ENCODE results near the gene ERMN. TPM values are rescaled to one million over a fixed set of nuclear protein-coding genes. Genes with fewer than 3 reads are reported as not detected.

The ERMN gene
- total RNA-seq, 2 experiments from 2014 or later = 0.87 to 1.3 TPM

GRCh38 chr2:157334335-157334734, 8.7 kb upstream of the ERMN start:
- ChIA-PET CTCF (interaction anchor here (0.6 to 13.1 kb wide), 14 partner anchors 9 to 545 kb away, joined by 3 to 172 read pairs (median 20); partner anchors contain the start of gene ERMN), POLR2A (interaction anchor here (0.8 to 5.6 kb wide), 9 partner anchors 73 to 155 kb away, joined by 3 to 52 read pairs (median 4); no protein-coding TSS in a partner anchor)
- Mint-ChIP-seq H3K27me3 (no peaks in the 10 kb centered on the region), H3K27ac (peak overlapping the region; percentile 74), H3K9me3 (no peaks in the 10 kb centered on the region), H3K4me3 (peak overlapping the region; percentile 33), H3K4me1 (ENCODE audit: low read depth) (peaks cover 76% of the 10 kb centered on the region), H3K36me3 (ENCODE audit: low read depth) (peaks cover 5% of the 10 kb centered on the region)
- intact Hi-C loops (cut with micrococcal nuclease) = no loop called here
- TF ChIP-seq CTCF (IDR thresholded peaks at IDR 0.05) = no peak
- DNase-seq (no peak), ATAC-seq (no peak)

DNA sequence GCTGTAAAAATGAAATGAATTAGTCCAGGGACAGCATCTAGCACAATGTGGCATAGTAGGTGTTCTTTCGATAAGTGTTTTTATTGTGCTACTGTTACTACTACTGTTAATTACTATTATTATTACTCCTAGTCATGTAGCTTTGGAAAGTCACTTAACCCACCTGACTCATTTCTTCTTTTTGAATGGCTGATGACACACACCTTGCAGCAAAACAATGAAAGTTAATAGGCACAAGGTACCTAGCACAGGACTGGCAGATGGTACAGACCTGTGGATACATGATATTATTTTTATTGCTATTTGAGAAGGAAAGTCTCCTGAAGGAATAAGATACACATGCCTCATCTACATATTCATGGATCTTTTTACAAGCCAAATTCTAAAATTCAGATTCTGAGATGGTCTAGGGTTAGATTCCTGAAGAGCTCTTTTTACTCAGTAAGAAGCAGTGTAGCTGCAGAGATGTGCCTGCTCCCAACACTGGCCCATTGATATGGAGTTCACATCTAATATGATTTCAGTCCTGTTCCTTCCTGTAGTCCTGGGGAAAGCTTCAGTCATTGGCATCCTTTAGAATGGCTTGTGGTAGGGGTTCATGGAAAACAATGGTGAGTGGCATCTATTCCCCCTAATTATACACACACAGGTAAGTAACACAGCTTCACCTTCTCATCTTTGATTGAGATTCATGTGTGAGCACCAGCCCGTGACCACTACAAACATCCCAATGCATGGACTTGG, 7.9 kb upstream of the ERMN start:
- ChIA-PET POLR2A (interaction anchor here (0.8 to 5.6 kb wide), 8 partner anchors 17 to 156 kb away, joined by 3 to 52 read pairs (median 5); no protein-coding TSS in a partner anchor), CTCF (interaction anchor here (1.1 to 13.1 kb wide), 6 partner anchors 15 to 98 kb away, joined by 3 to 172 read pairs (median 62); no protein-coding TSS in a partner anchor)
- TF ChIP-seq CTCF (IDR thresholded peaks at IDR 0.05) = no peak
- DNase-seq (no peak), ATAC-seq (peak; percentile 74)
- H3K36me3 Mint-ChIP-seq (ENCODE audit: low read depth) = peaks cover 5% of the 10 kb centered on the region
- no peaks in the 10 kb centered on the region for H3K9me3 Mint-ChIP-seq
- intact Hi-C loops (cut with micrococcal nuclease) = no loop called here
- no peak overlapping the region for H3K4me3 Mint-ChIP-seq
- peak overlapping the region; percentile 74 for H3K27ac Mint-ChIP-seq
- H3K27me3 Mint-ChIP-seq = no peaks in the 10 kb centered on the region
- peaks cover 82% of the 10 kb centered on the region for H3K4me1 Mint-ChIP-seq (ENCODE audit: low read depth)

DNA sequence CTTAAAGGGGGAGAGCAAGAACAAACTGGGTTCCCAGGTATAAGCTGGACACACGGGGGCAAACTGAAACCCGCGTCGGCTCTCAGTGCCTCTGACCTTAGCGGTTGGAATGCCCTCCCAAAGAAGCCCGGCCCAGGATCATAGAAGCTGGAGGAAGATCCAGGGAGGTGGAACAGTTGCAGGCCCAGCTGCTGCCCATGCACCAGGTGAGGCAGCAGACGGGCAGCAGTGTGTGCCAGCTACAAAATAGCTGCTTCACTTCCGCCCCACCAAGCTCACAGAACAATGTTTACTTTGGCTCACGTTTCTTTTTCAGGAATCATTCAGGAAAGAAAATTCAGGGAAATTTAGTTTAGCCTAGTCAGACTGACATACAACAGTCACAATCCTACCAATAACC, 3.9 kb upstream of the ERMN start:
- Mint-ChIP-seq H3K4me3 (no peak overlapping the region), H3K27me3 (no peaks in the 10 kb centered on the region), H3K9me3 (no peaks in the 10 kb centered on the region), H3K4me1 (ENCODE audit: low read depth) (peaks cover 71% of the 10 kb centered on the region), H3K36me3 (ENCODE audit: low read depth) (peaks cover 4% of the 10 kb centered on the region), H3K27ac (peak overlapping the region; percentile 4)
- ATAC-seq = no peak
- ChIA-PET CTCF (interaction anchor here (0.8 to 16.6 kb wide), 14 partner anchors 8 to 268 kb away, joined by 3 to 246 read pairs (median 6); no protein-coding TSS in a partner anchor), POLR2A (interaction anchor here (0.7 to 5.6 kb wide), 6 partner anchors 9 to 109 kb away, joined by 3 to 51 read pairs (median 3); no protein-coding TSS in a partner anchor)
- no peak for TF ChIP-seq CTCF (IDR thresholded peaks at IDR 0.05)
- DNase-seq = no peak
- intact Hi-C loops (cut with micrococcal nuclease) = loop anchor here (5.0 kb wide), 1 partner anchor 83 kb away; no protein-coding TSS in a partner anchor

DNA sequence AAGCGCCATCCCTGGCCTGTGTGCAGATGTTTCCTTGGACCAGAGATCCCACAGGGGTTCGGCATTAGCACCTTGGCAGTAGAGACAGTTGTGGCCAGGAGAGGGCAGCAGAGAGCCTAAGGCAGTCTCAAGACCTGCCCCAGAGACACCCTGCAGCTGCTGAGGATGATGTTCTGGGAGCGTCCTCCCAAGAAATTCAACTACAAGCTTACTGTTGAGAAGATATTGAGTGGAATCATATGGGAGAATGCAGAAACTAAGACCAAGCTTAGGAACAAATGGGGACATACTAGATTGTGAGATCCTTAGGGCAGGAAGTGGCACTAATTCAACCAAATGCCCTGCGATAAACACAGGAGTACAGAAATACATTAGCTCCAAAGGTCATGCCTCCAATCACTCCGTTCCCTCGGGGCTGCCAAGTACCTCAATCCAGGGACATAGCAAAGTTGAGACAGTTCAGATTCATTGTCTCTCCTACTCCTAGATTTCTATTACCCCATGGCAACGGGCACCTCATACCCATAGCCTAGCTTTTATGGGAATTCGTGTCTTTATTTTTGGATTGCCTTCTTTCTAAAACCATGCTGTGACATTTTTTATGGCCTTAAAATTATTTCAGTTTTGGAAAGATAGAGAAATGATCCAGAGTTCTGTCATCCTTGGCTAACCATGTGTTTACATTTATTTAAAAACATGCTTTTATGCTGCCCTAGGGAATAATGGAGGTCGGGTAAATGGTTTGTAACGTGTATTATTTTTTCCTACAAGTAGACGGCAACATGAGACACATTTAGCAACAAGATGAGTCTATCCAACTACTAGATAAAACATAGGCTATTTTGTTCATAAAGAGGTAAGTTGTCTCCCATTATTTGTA, 2.2 kb upstream of the ERMN start:
- Mint-ChIP-seq H3K4me1 (ENCODE audit: low read depth) (peaks cover 59% of the 10 kb centered on the region), H3K27ac (peak overlapping the region; percentile 80), H3K36me3 (ENCODE audit: low read depth) (peaks cover 4% of the 10 kb centered on the region), H3K4me3 (peak overlapping the region; percentile 45), H3K9me3 (no peaks in the 10 kb centered on the region), H3K27me3 (no peaks in the 10 kb centered on the region)
- DNase-seq = peak; percentile 95
- peak; percentile 93 for TF ChIP-seq CTCF (IDR thresholded peaks at IDR 0.05)
- CTCF ChIA-PET = interaction anchor here (0.6 to 16.6 kb wide), 60 partner anchors 10 to 427 kb away, joined by 3 to 246 read pairs (median 6); partner anchors contain the start of gene CYTIP
- intact Hi-C loops (cut with micrococcal nuclease) = loop anchor here (5.0 kb wide), 1 partner anchor 84 kb away; no protein-coding TSS in a partner anchor
- POLR2A ChIA-PET = interaction anchor here (0.7 to 5.2 kb wide), 19 partner anchors 8 to 167 kb away, joined by 3 to 42 read pairs (median 5); partner anchors contain the start of gene CYTIP
- peak; percentile 93 for ATAC-seq

Measured in activated CD8-positive, alpha-beta T cell treated with anti-CD3 and anti-CD28 coated beads for 36 hours (primary cell).